Smooth muscle cell (in vitro differentiated cells): ENCODE data around the gene SYCP3. TPM values are rescaled to one million over a fixed set of nuclear protein-coding genes. Genes with fewer than 3 reads are reported as not detected.

Experiments
- DNase-seq: peaks from one replicate; lab custom pipeline; 2025; ENCODE audit not compliant: unreplicated experiment; lab: John Stamatoyannopoulos, UW
- H2AFZ ChIP-seq: fragments of 200-600 bp; sonication (generic); 2 replicates; pipeline ENCODE4 v1.6.0; 2016; ENCODE audit warnings: antibody characterized with exemption, low read depth, mild to moderate bottlenecking
- H3F3A ChIP-seq: fragments of 200-600 bp; sonication (generic); 2 replicates; pipeline ENCODE4 v1.6.0; 2017; ENCODE audit warnings: antibody characterized with exemption, low read depth
- H3K27ac ChIP-seq: fragments of 200-600 bp; sonication (generic); 2 replicates; pipeline ENCODE4 v1.5.1; 2016; ENCODE audit warnings: low read depth, mild to moderate bottlenecking
- H3K27me3 ChIP-seq: fragments of 200-600 bp; sonication (generic); 2 replicates; pipeline ENCODE4 v1.6.1; 2016; ENCODE audit warnings: low read depth, mild to moderate bottlenecking
- H3K36me3 ChIP-seq: fragments of 200-600 bp; sonication (generic); 2 replicates; pipeline ENCODE4 v1.5.1; 2016; ENCODE audit warnings: low read depth
- H3K4me1 ChIP-seq: fragments of 200-600 bp; sonication (generic); 2 replicates; pipeline ENCODE4 v1.5.1; 2016; ENCODE audit warnings: low read depth
- H3K4me2 ChIP-seq: fragments of 200-600 bp; sonication (generic); 2 replicates; pipeline ENCODE4 v1.6.0; 2016; ENCODE audit warnings: mild to moderate bottlenecking
- H3K4me3 ChIP-seq: fragments of 200-600 bp; sonication (generic); 2 replicates; pipeline ENCODE4 v1.5.1; 2016; ENCODE audit warnings: mild to moderate bottlenecking
- H3K79me2 ChIP-seq: fragments of 200-600 bp; sonication (generic); 2 replicates; pipeline ENCODE4 v1.6.0; 2016; ENCODE audit warnings: low read depth, mild to moderate bottlenecking
- H3K9ac ChIP-seq: fragments of 200-600 bp; sonication (generic); 2 replicates; pipeline ENCODE4 v1.6.0; 2016; ENCODE audit warnings: low read depth
- H3K9me3 ChIP-seq: fragments of 200-600 bp; sonication (generic); replicated peaks from 2 replicates; pipeline ENCODE4 v1.5.1; 2016; ENCODE audit warnings: low read depth
- H4K20me1 ChIP-seq: fragments of 200-600 bp; sonication (generic); 2 replicates; pipeline ENCODE4 v1.6.0; 2016; ENCODE audit warnings: low read depth
- CTCF ChIP-seq: fragments of 200-600 bp; sonication (generic); IDR thresholded peaks from 2 replicates; pipeline ENCODE4 v1.5.1; 2017; ENCODE audit warnings: borderline replicate concordance, mild to moderate bottlenecking, antibody characterized with exemption; ENCODE audit not compliant: insufficient read depth, poor library complexity, severe bottlenecking
- WGBS: methylation state at CpG from one replicate; pipeline ENCODE4 v1.1.7; 2016; ENCODE audit warnings: low lambda C conversion rate; 5-methylcytosine and 5-hydroxymethylcytosine counted together
- polyA plus RNA-seq: library from polyadenylated mRNA; unstranded; fragments of >200 nt; fragmentation: Nextera tagmentation; extraction: Ambion mirVana; gene quantifications from 2 replicates; pipeline ENCODE4 v1.2.1, GENCODE V29; 2016
- total RNA-seq: library from RNA; depleted of rRNA; stranded (reverse); fragments of >200 nt; gene quantifications from 2 replicates; pipeline ENCODE4 v1.2.3, GENCODE V29; 2014

Gene SYCP3
- total and polyA plus RNA-seq, 2 experiments from 2014 or later: 1.1 to 3.6 TPM

- Histone ChIP-seq H3K9ac (no peak overlapping the region), H4K20me1 (no peaks in the 10 kb centered on the region), H3K79me2 (no peaks in the 10 kb centered on the region), H3F3A (no peaks in the 10 kb centered on the region), H2AFZ (no peak overlapping the region), H3K4me3 (no peak overlapping the region), H3K27ac (no peak overlapping the region), H3K9me3 (no peaks in the 10 kb centered on the region), H3K4me1 (no peaks in the 10 kb centered on the region), H3K36me3 (no peaks in the 10 kb centered on the region), H3K27me3 (no peaks in the 10 kb centered on the region), H3K4me2 (no peak overlapping the region)
- WGBS: 99% methylated on average over 4 of the region's 4 CpGs
- no peak for TF ChIP-seq CTCF
- DNase-seq: no peak
Observed at GRCh38 chr12:101722392-101722791, 16.9 kb downstream of the SYCP3 start.

- no peaks in the 10 kb centered on the region for H3K79me2 ChIP-seq
- no peaks in the 10 kb centered on the region for H3F3A ChIP-seq
- no peak overlapping the region for H3K27ac ChIP-seq
- H3K36me3 ChIP-seq: no peaks in the 10 kb centered on the region
- no peak for DNase-seq
- no peak overlapping the region for H3K4me2 ChIP-seq
- H3K9me3 ChIP-seq: no peaks in the 10 kb centered on the region
- H2AFZ ChIP-seq: no peak overlapping the region
- no peaks in the 10 kb centered on the region for H3K4me1 ChIP-seq
- TF ChIP-seq CTCF: no peak
- no peaks in the 10 kb centered on the region for H3K27me3 ChIP-seq
- H4K20me1 ChIP-seq: no peaks in the 10 kb centered on the region
- H3K9ac ChIP-seq: no peak overlapping the region
- H3K4me3 ChIP-seq: no peak overlapping the region
Observed at GRCh38 chr12:101720118-101720517, 19.1 kb downstream of the SYCP3 start.

GRCh38 chr12:101719566-101719965 lies 19.7 kb downstream of the SYCP3 start:
- Histone ChIP-seq H3K27me3 (no peaks in the 10 kb centered on the region), H3K9ac (no peak overlapping the region), H3K4me1 (no peaks in the 10 kb centered on the region), H3K36me3 (no peaks in the 10 kb centered on the region), H3F3A (no peaks in the 10 kb centered on the region), H2AFZ (no peak overlapping the region), H3K79me2 (no peaks in the 10 kb centered on the region), H3K4me2 (no peak overlapping the region), H4K20me1 (no peaks in the 10 kb centered on the region), H3K27ac (no peak overlapping the region), H3K4me3 (no peak overlapping the region), H3K9me3 (no peaks in the 10 kb centered on the region)
- TF ChIP-seq CTCF: no peak
- DNase-seq: no peak

GRCh38 chr12:101714877-101715444 lies 24.3 kb downstream of the SYCP3 start:
- no peaks in the 10 kb centered on the region for H3K36me3 ChIP-seq
- H3K4me2 ChIP-seq: no peak overlapping the region
- peaks cover 27% of the 10 kb centered on the region for H4K20me1 ChIP-seq
- no peak overlapping the region for H2AFZ ChIP-seq
- TF ChIP-seq CTCF: no peak
- no peaks in the 10 kb centered on the region for H3K79me2 ChIP-seq
- DNase-seq: no peak
- no peak overlapping the region for H3K9ac ChIP-seq
- no peaks in the 10 kb centered on the region for H3K27me3 ChIP-seq
- no peaks in the 10 kb centered on the region for H3K9me3 ChIP-seq
- H3K4me3 ChIP-seq: no peak overlapping the region
- 99% methylated on average over 3 of the region's 3 CpGs for WGBS
- H3K4me1 ChIP-seq: no peaks in the 10 kb centered on the region
- H3F3A ChIP-seq: no peaks in the 10 kb centered on the region
- no peak overlapping the region for H3K27ac ChIP-seq
